TTC549 (cell line): ENCODE data around the gene WSCD1.

Experiments
- FAIRE-seq: peaks from 2 replicates; lab custom pipeline; 2012; peaks lifted over from hg19 to GRCh38; lab: Jason Lieb, UNC

The WSCD1 gene

GRCh38 chr17:6061290-6061689 is 8.9 kb upstream of the WSCD1 start:
- no peak for FAIRE-seq

GRCh38 chr17:6064868-6065267 is 5.3 kb upstream of the WSCD1 start:
- FAIRE-seq = no peak

- no peak for FAIRE-seq
Measured at GRCh38 chr17:6065351-6065750, 4.8 kb upstream of the WSCD1 start.

- FAIRE-seq = no peak
Measured at GRCh38 chr17:6066183-6066948, 3.8 kb upstream of the WSCD1 start.

GRCh38 chr17:6067060-6067459 is 3.1 kb upstream of the WSCD1 start:
- FAIRE-seq = no peak

- FAIRE-seq = no peak
Measured at GRCh38 chr17:6070430-6070912, 292 bp downstream of the WSCD1 start.

GRCh38 chr17:6070913-6071511 is 833 bp downstream of the WSCD1 start:
- no peak for FAIRE-seq

- no peak for FAIRE-seq
Measured at GRCh38 chr17:6071528-6072065, 1.4 kb downstream of the WSCD1 start.

- no peak for FAIRE-seq
Measured at GRCh38 chr17:6072157-6072556, 2.0 kb downstream of the WSCD1 start.

- FAIRE-seq = no peak
Measured at GRCh38 chr17:6072611-6073010, 2.4 kb downstream of the WSCD1 start.

GRCh38 chr17:6073620-6074019 is 3.4 kb downstream of the WSCD1 start:
- FAIRE-seq = no peak

- FAIRE-seq = no peak
Measured at GRCh38 chr17:6075050-6075449, 4.9 kb downstream of the WSCD1 start.

- no peak for FAIRE-seq
Measured at GRCh38 chr17:6075845-6076244, 5.7 kb downstream of the WSCD1 start.

GRCh38 chr17:6077752-6078151 is 7.6 kb downstream of the WSCD1 start:
- no peak for FAIRE-seq

- FAIRE-seq = no peak
Measured at GRCh38 chr17:6078458-6078871, 8.3 kb downstream of the WSCD1 start.

GRCh38 chr17:6079155-6079888 is 9.1 kb downstream of the WSCD1 start:
- FAIRE-seq = no peak

- FAIRE-seq = no peak
Measured at GRCh38 chr17:6079960-6080359, 9.8 kb downstream of the WSCD1 start.

- no peak for FAIRE-seq
Measured at GRCh38 chr17:6080711-6081430, 10.7 kb downstream of the WSCD1 start.

- no peak for FAIRE-seq
Measured at GRCh38 chr17:6082335-6082734, 12.2 kb downstream of the WSCD1 start.

GRCh38 chr17:6084311-6085161 is 14.4 kb downstream of the WSCD1 start:
- FAIRE-seq = no peak

- no peak for FAIRE-seq
Measured at GRCh38 chr17:6085812-6086211, 15.6 kb downstream of the WSCD1 start.
